Measurements from ENCODE around the gene PCDH9. TPM values are rescaled to one million over a fixed set of nuclear protein-coding genes. Genes with fewer than 3 reads are reported as not detected.
A peak's percentile ranks its signal among the peaks of the same experiment; 100 is the strongest.

The PCDH9 gene
- total and polyA plus RNA-seq, 2 experiments from 2014 or later: 0.31 to 0.52 TPM

- no peak for DNase-seq (ENCODE audit: low spot score)
- ATAC-seq: no peak
- no peaks in the 10 kb centered on the region for H3K36me3 Mint-ChIP-seq (ENCODE audit: low read depth)
- Histone ChIP-seq H3K27ac (ENCODE audit: low read depth) (no peak overlapping the region), H3K4me2 (no peak overlapping the region), H3K9me2 (ENCODE audit: insufficient read depth) (no peaks in the 10 kb centered on the region), H2AFZ (peak overlapping the region; percentile 34; the same call in 1 of the 2 replicates), H4K20me1 (replicated peaks; ENCODE audit: insufficient read depth) (no peaks in the 10 kb centered on the region), H3K4me1 (ENCODE audit: insufficient read depth) (peaks cover 15% of the 10 kb centered on the region; the same call in 1 of the 2 replicates), H3K36me3 (ENCODE audit: insufficient read depth) (no peaks in the 10 kb centered on the region), H3K79me2 (replicated peaks; ENCODE audit: insufficient read depth) (no peaks in the 10 kb centered on the region), H3K4me3 (no peak overlapping the region), H3K27me3 (ENCODE audit: insufficient read depth) (no peaks in the 10 kb centered on the region), H3F3A (replicated peaks; ENCODE audit: low read depth) (no peaks in the 10 kb centered on the region)
- H3K4me1 Mint-ChIP-seq: peaks cover 22% of the 10 kb centered on the region
- H3K27ac Mint-ChIP-seq: peak overlapping the region; percentile 65; the same call in 1 of the 2 replicates
- peaks cover 3% of the 10 kb centered on the region for H3K27me3 Mint-ChIP-seq (ENCODE audit: insufficient read depth, low read depth, poor library complexity)
- H3K4me3 Mint-ChIP-seq: no peak overlapping the region
- TF ChIP-seq ZNF462 (CRISPR knock-in tag; IDR thresholded peaks at IDR 0.05): no peak
- no peaks in the 10 kb centered on the region for H3K9me3 Mint-ChIP-seq
Observed at GRCh38 chr13:66992183-66992582, 238.0 kb downstream of the PCDH9 start.

GRCh38 chr13:66984241-66984640 is 245.9 kb downstream of the PCDH9 start:
- Histone ChIP-seq H3K79me2 (replicated peaks; ENCODE audit: insufficient read depth) (no peaks in the 10 kb centered on the region), H3F3A (replicated peaks; ENCODE audit: low read depth) (no peaks in the 10 kb centered on the region), H3K9me2 (ENCODE audit: insufficient read depth) (no peaks in the 10 kb centered on the region), H4K20me1 (replicated peaks; ENCODE audit: insufficient read depth) (no peaks in the 10 kb centered on the region), H2AFZ (no peak overlapping the region), H3K27ac (ENCODE audit: low read depth) (no peak overlapping the region), H3K4me1 (ENCODE audit: insufficient read depth) (no peaks in the 10 kb centered on the region), H3K36me3 (ENCODE audit: insufficient read depth) (no peaks in the 10 kb centered on the region), H3K27me3 (ENCODE audit: insufficient read depth) (no peaks in the 10 kb centered on the region), H3K4me3 (no peak overlapping the region), H3K4me2 (no peak overlapping the region)
- no peaks in the 10 kb centered on the region for H3K27me3 Mint-ChIP-seq (ENCODE audit: insufficient read depth, low read depth, poor library complexity)
- no peak overlapping the region for H3K4me3 Mint-ChIP-seq
- no peak for DNase-seq (ENCODE audit: low spot score)
- no peak for ATAC-seq
- H3K9me3 Mint-ChIP-seq: no peaks in the 10 kb centered on the region; the same call in 2 of the 3 replicates
- no peaks in the 10 kb centered on the region for H3K4me1 Mint-ChIP-seq
- H3K27ac Mint-ChIP-seq: no peak overlapping the region
- no peaks in the 10 kb centered on the region for H3K36me3 Mint-ChIP-seq (ENCODE audit: low read depth)
- TF ChIP-seq ZNF462 (CRISPR knock-in tag; IDR thresholded peaks at IDR 0.05) (no peak), JUNB (IDR thresholded peaks at IDR 0.05; ENCODE audit: unreplicated experiment) (no peak), CREB1 (CRISPR knock-in tag; IDR thresholded peaks at IDR 0.05; ENCODE audit: low read depth) (no peak), POLR2AphosphoS5 (IDR thresholded peaks at IDR 0.05; ENCODE audit: low read depth) (no peak), EZH2 (IDR thresholded peaks at IDR 0.05; ENCODE audit: low read depth, unreplicated experiment) (no peak)

Measured in GM23338 (cell line).